Midbrain (tissue), 1 donor: ENCODE results near the gene C12orf76.
"Not testable (repeated sequence)": the region's sequence is repeated elsewhere in the genome, so short reads cannot be mapped to it uniquely, and the experiment has no call there.

ENCODE experiments used
- DNase-seq: peaks from one replicate; lab custom pipeline; 2025; lab: John Stamatoyannopoulos, UW

Gene C12orf76

GRCh38 chr12:110065540-110065939 lies 17.2 kb upstream of the C12orf76 start:
- DNase-seq: no peak

GRCh38 chr12:110062241-110062640 lies 13.9 kb upstream of the C12orf76 start:
- no peak for DNase-seq

GRCh38 chr12:110059651-110060000 lies 11.3 kb upstream of the C12orf76 start:
- no peak for DNase-seq

GRCh38 chr12:110058875-110059615 lies 10.7 kb upstream of the C12orf76 start:
- peak; percentile 11 for DNase-seq

- not testable (repeated sequence) for DNase-seq
These were observed 8.3 kb upstream of the C12orf76 start for GRCh38 chr12:110056643-110057042.

- not testable (repeated sequence) for DNase-seq
These were observed 7.3 kb upstream of the C12orf76 start for GRCh38 chr12:110055375-110056352.

DNA sequence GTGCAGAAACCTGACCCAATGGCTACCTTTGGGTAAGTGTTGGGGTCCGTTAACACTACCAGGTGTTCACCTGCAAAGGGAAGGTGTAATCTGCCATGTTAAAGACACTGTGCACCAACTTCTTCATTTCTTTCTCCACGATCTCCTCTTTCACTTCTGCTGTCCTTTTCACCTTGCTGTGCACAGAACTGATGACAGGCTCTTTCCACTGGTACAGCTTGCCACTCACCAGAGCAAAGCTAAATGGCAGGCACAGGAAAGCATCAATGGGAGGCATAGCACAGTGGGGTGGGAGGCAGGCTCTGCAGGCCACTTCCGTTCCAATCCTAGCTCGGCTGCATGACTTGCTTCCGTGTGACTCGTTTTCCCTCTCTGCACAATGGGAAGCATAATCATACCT lies 2.6 kb upstream of the C12orf76 start:
- no peak for DNase-seq

GRCh38 chr12:110049666-110050065 lies 1.3 kb upstream of the C12orf76 start:
- not testable (repeated sequence) for DNase-seq

GRCh38 chr12:110049034-110049433 lies 712 bp upstream of the C12orf76 start:
- not testable (repeated sequence) for DNase-seq

GRCh38 chr12:110047297-110047940 lies 903 bp downstream of the C12orf76 start:
- DNase-seq: no peak

DNA sequence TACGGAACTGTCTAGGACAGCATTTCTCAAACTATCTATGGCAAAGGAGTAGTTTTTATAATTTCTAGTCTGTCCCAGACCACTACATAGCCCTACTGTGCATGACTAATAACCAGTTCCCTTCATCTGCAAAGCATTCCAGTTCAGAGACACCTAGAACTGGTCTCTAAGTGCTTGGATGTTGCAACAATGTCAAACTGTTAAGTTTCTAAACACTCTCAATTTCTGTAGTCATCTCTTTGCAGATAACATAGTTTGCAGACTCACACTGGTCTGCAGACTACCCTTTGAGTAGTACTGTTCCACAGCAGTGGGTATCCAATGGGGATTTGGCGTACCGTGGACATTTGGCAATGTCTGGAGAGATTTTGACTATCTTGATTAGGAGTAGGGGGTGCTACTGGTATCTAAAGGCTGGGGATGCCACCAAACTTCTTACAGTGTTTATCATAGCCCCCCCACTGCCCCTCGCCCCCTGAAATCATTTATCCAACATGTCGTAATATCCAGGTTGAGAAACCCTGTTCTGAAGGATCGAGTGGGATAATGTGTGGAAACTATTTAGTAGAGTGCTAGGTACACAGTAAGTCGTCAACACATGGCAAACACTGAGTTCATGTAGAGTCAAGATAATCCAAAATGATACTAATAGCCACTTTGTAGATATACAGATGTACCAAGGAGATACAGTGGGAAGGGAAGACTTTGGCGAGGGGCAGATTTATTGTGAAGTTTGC lies 1.7 kb downstream of the C12orf76 start:
- no peak for DNase-seq

- no peak for DNase-seq
These were observed 6.1 kb downstream of the C12orf76 start for GRCh38 chr12:110042264-110042663.

GRCh38 chr12:110039085-110039807 lies 9.1 kb downstream of the C12orf76 start:
- DNase-seq: no peak

DNA sequence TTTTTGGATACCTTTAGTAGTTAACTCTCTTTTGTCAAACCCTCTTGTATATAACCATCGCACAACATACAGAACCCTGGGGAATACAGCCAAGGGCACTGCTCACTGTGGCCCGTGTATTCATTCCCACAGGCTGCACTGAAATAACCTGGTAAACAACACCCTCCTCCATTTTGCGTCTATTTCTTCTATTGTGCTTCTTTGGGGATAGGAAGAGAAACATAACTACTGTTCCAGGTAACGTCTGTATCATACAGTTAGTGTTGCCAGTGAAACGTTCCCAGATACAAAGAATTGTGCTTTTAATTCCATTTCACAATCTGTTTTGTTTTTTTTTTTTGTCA lies 9.6 kb downstream of the C12orf76 start:
- no peak for DNase-seq

- DNase-seq: peak; percentile 47
These were observed 11.0 kb downstream of the C12orf76 start for GRCh38 chr12:110037315-110037714.

- no peak for DNase-seq
These were observed 12.7 kb downstream of the C12orf76 start for GRCh38 chr12:110035534-110036104.

- no peak for DNase-seq
These were observed 14.4 kb downstream of the C12orf76 start for GRCh38 chr12:110033888-110034287.

- DNase-seq: no peak
These were observed 19.0 kb downstream of the C12orf76 start for GRCh38 chr12:110029290-110029815.

DNA sequence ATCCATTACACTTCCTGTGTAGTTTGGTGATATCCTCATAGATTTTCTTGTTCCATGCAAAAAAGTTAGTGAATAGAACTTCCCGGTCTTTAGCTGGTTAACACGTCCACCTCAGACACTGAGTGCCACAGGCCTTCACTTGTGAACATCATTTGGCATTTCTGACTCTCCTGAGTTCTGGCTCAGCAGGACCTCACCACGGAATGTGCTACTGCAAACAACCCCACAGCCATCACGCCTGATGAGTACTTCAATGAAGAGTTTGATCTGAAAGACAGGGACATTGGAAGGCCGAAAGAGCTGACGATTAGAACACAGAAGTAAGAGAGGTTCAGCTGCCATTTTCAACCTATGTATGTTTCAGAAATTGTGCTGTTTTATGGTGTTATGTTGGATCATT lies 20.0 kb downstream of the C12orf76 start:
- no peak for DNase-seq

DNA sequence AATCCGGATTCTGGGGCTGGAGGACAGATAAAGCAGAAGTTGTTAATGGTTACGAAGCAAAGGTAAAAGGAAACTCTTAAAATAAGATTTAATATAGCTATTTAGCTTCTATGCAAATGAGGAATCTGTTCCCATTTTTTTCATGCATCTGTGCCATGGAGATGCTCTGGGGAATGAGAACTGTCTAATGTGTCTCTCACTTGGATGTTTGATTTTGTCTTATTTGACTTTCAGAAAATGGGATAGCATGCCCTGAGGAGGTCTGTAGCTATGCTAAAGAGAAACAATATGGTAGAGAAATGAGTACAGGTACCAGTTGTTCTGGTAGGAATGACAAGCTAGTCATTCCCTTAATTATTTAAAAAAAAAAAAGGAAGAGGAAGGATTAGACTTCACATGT lies 24.3 kb downstream of the C12orf76 start:
- no peak for DNase-seq
